Naive thymus-derived CD4-positive, alpha-beta T cell (primary cell): ENCODE results near the gene MVD. TPM values are rescaled to one million over a fixed set of nuclear protein-coding genes. Genes with fewer than 3 reads are reported as not detected.

Experiments
- ATAC-seq: fragments of 150-1000 bp; cut with Tn5 transposase; 2 replicates; pipeline ENCODE4 v1.10.0; 2021; ENCODE audit warnings: mild to moderate bottlenecking, moderate library complexity
- CTCF ChIA-PET: fragments of 350-600 bp; sonication (Branson Sonifier 250); formaldehyde crosslinking; loops from one replicate; lab custom pipeline; 2021; ENCODE audit warnings: antibody characterized with exemption; lab: Charles Lee
- POLR2A ChIA-PET: fragments of 350-600 bp; sonication (Branson Sonifier 250); formaldehyde crosslinking; loops from one replicate; lab custom pipeline; 2021; ENCODE audit warnings: antibody characterized with exemption, inconsistent platforms; lab: Charles Lee
- DNase-seq, 9 donors: peaks; one replicate each; pipeline versions ENCODE4 v3.0.0 to v3.0.0-alpha.2; 2020 to 2022; ENCODE audit warnings: mixed read lengths in 1 of 9
- H3K27ac ChIP-seq: one replicate; pipeline ENCODE4 v1.7.0; 2013; ENCODE audit warnings: mild to moderate bottlenecking, low read depth, low read length, moderate library complexity
- H3K27me3 ChIP-seq, 2 donors: one replicate each; pipeline ENCODE4 v1.7.0; 2013; ENCODE audit warnings: low read length in 2 of 2, mild to moderate bottlenecking in 2 of 2, moderate library complexity in 2 of 2; ENCODE audit not compliant: control insufficient read depth in 2 of 2, insufficient read depth in 2 of 2
- H3K36me3 ChIP-seq, 3 experiments: 1 replicate in 2 of 3; 2 replicates in 1 of 3; pipeline ENCODE4 v1.7.0; 2013; ENCODE audit warnings: low read length in 3 of 3, mild to moderate bottlenecking in 3 of 3, moderate library complexity in 1 of 3; ENCODE audit not compliant: insufficient read depth in 3 of 3, control insufficient read depth in 2 of 3
- H3K4me1 ChIP-seq, 2 donors: one replicate each; pipeline ENCODE4 v1.7.0; 2013; ENCODE audit warnings: low read length in 2 of 2, mild to moderate bottlenecking in 2 of 2, moderate library complexity in 1 of 2; ENCODE audit not compliant: control insufficient read depth in 2 of 2, insufficient read depth in 2 of 2
- H3K4me3 ChIP-seq: 2 replicates; pipeline ENCODE4 v1.7.0; 2013; ENCODE audit warnings: mild to moderate bottlenecking, low read length
- H3K9me3 ChIP-seq, 3 experiments: 1 replicate in 2 of 3; 2 replicates in 1 of 3; pipeline ENCODE4 v1.7.0; 2013; ENCODE audit warnings: low read length in 3 of 3; ENCODE audit not compliant: control insufficient read depth in 2 of 3
- H3K27ac Mint-ChIP-seq, 9 donors: one replicate each; pipeline ENCODE4 v1.8.0; 2020 to 2022; ENCODE audit warnings: mixed read lengths in 9 of 9, mild to moderate bottlenecking in 8 of 9, moderate library complexity in 5 of 9, inconsistent platforms in 2 of 9
- H3K27me3 Mint-ChIP-seq, 5 donors: one replicate each; pipeline ENCODE4 v1.8.0; 2021 to 2022; ENCODE audit warnings: mixed read lengths in 5 of 5, mild to moderate bottlenecking in 1 of 5
- H3K36me3 Mint-ChIP-seq, 5 donors: one replicate each; pipeline ENCODE4 v1.8.0; 2020 to 2022; ENCODE audit warnings: mixed read lengths in 5 of 5, mild to moderate bottlenecking in 3 of 5, inconsistent platforms in 1 of 5
- H3K4me1 Mint-ChIP-seq, 7 donors: one replicate each; pipeline ENCODE4 v1.8.0; 2020 to 2022; ENCODE audit warnings: mixed read lengths in 7 of 7, mild to moderate bottlenecking in 3 of 7, inconsistent platforms in 1 of 7
- H3K4me3 Mint-ChIP-seq, 10 donors: one replicate each; pipeline ENCODE4 v1.8.0; 2020 to 2022; ENCODE audit warnings: mild to moderate bottlenecking in 10 of 10, mixed read lengths in 10 of 10, moderate library complexity in 6 of 10, inconsistent platforms in 2 of 10
- H3K9me3 Mint-ChIP-seq, 11 donors: one replicate each; pipeline ENCODE4 v1.8.0; 2020 to 2022; ENCODE audit warnings: mixed read lengths in 11 of 11, mild to moderate bottlenecking in 4 of 11, inconsistent platforms in 1 of 11, moderate library complexity in 1 of 11
- intact Hi-C, 2 donors: fragments of 100-400 bp; cut with micrococcal nuclease; formaldehyde crosslinking; loops; one replicate each; pipeline ENCODE4 v1.15.1; 2023
- polyA plus RNA-seq, 2 donors: library from polyadenylated mRNA; unstranded; fragments of 300-500 nt; fragmentation: Illumina TruSeq; gene quantifications; one replicate each; pipeline ENCODE4 v1.2.3, GENCODE V29; 2021
- total RNA-seq, 6 experiments: library from RNA in 5 of 6; stranded (reverse) in 5 of 6; gene quantifications; 1 replicate in 5 of 6; 2 replicates in 1 of 6; pipeline ENCODE4 v1.2.3 and lab custom pipeline; 2021 to 2026

The MVD gene
- total and polyA plus RNA-seq, 7 experiments from 2014 or later, result 12.9 to 66.9 (median 41.1) TPM

DNA sequence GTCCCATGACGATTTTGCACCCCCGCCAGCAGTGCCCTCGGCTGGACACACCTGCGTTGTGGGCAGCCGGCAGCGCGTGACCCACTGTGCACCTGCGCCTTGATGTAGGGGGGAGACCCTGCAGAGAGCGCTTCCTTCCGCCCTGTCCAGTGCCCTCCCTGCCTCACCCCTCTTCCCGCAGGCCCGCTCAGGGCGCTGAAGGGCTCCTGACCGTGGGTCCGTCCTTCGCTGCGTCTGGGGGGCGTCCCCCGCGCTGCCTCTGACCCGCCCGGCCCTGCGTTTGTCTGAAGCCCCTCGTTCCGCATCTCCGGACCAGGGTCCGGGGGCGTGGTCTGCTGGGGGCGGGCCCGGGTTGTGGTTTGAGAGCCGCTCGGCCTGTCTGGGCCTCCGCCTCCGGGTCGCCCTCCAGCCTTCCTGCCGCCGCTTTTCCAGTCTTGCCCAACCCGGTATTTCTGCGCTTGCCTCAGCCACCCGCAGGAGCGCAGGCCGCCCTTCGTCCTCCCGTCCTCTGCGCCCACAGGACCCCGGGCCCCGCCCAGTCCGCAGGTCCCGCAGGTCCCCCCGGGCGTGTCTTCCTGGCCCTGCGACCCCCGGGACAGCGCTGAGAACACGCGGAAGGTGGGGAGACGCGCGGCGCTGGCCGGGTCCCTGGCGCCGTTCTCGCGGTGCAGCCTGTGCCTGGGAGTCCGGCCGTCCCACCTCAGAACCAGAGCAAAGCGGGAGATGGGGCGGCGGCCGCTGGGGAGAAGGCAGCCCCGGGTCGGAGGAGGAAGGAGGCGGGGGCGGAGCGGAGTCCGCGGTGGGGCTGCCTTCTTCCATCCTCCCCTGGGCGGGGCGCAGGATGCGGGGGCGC lies 28.5 kb downstream of the MVD start:
- peak; percentile 39 for ATAC-seq
- Histone ChIP-seq H3K4me3 (peak overlapping the region; percentile 52), H3K27me3 (peaks cover 0 to 6% of the 10 kb centered on the region in 2 donors), H3K36me3 (peaks cover 0 to 30% (median 0%) of the 10 kb centered on the region in 3 experiments), H3K9me3 (no peaks in the 10 kb centered on the region), H3K27ac (peak overlapping the region; percentile 58), H3K4me1 (peaks cover 17 to 28% of the 10 kb centered on the region in 2 donors)
- POLR2A ChIA-PET, result interaction anchor here (1.3 kb wide), 1 partner anchor 14 kb away, joined by 4 read pairs; no protein-coding TSS in a partner anchor
- CTCF ChIA-PET, result no interaction called here
- H3K36me3 Mint-ChIP-seq, result peaks cover 0 to 7% (median 0%) of the 10 kb centered on the region in 5 donors
- H3K4me1 Mint-ChIP-seq, result peaks cover 20 to 36% (median 26%) of the 10 kb centered on the region in 7 donors
- peak in 3 of 9 donors; percentile 32 to 74 (median 34) for DNase-seq
- peak overlapping the region in 9 of 10 donors; percentile 41 to 80 (median 64) for H3K4me3 Mint-ChIP-seq
- H3K27ac Mint-ChIP-seq, result peak overlapping the region in 2 of 9 donors; percentile 10 to 46
- no peaks in the 10 kb centered on the region for H3K9me3 Mint-ChIP-seq
- intact Hi-C loops, result loop anchor here (1.0 to 2.0 kb wide), 4 partner anchors 16 to 66 kb away; partner anchors contain the start of gene CYBA (in 1 of the 2)
- peaks cover 0 to 27% (median 8%) of the 10 kb centered on the region in 5 donors for H3K27me3 Mint-ChIP-seq

DNA sequence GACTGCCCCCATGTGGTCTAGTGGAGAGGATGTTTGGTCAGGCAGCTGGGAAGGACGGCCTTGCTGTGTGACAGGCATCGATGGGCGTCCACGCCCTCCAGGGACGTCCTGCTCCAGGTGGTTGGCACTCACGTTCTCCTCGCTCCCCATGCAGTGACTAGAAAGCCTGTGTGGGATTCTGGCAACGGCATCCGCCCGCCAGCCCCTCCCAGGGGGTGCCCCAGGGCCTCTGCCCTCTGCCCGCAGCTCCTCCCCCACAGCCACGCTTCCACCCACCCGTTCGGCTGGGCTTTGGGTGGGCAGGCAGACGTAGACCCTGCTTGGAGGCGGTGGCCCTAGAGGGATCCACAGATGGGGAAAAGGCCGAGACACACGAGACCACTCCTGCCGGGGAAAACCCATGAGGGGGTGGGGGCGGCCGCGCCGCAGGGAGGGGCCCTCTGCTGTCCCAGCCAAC lies 29.2 kb downstream of the MVD start:
- H3K9me3 Mint-ChIP-seq, result no peaks in the 10 kb centered on the region
- ChIA-PET CTCF (no interaction called here), POLR2A (interaction anchor here (1.3 kb wide), 1 partner anchor 14 kb away, joined by 4 read pairs; no protein-coding TSS in a partner anchor)
- peak overlapping the region; percentile 36 to 80 (median 63) for H3K4me3 Mint-ChIP-seq
- ATAC-seq, result peak; percentile 46
- peaks cover 0 to under 1% of the 10 kb centered on the region in 2 donors for H3K27me3 ChIP-seq
- intact Hi-C loops, result loop anchor here (1.0 to 2.0 kb wide), 4 partner anchors 17 to 67 kb away; partner anchors contain the start of gene CYBA (in 1 of the 2)
- no peaks in the 10 kb centered on the region for H3K9me3 ChIP-seq
- peaks cover 0 to 7% (median 0%) of the 10 kb centered on the region in 5 donors for H3K36me3 Mint-ChIP-seq
- peak overlapping the region; percentile 58 for H3K27ac ChIP-seq
- peaks cover 12 to 24% of the 10 kb centered on the region in 2 donors for H3K4me1 ChIP-seq
- H3K36me3 ChIP-seq, result peaks cover 0 to 32% (median 0%) of the 10 kb centered on the region in 3 experiments
- peak overlapping the region; percentile 52 for H3K4me3 ChIP-seq
- peaks cover 0 to 24% (median 8%) of the 10 kb centered on the region in 5 donors for H3K27me3 Mint-ChIP-seq
- peak in 2 of 9 donors; percentile 26 to 61 for DNase-seq
- peak overlapping the region in 2 of 9 donors; percentile 5 to 19 for H3K27ac Mint-ChIP-seq
- peaks cover 17 to 36% (median 24%) of the 10 kb centered on the region in 7 donors for H3K4me1 Mint-ChIP-seq

GRCh38 chr16:88632587-88632930 lies 30.3 kb downstream of the MVD start:
- ChIA-PET CTCF (no interaction called here), POLR2A (interaction anchor here (0.6 kb wide), 2 partner anchors 16 to 178 kb away, joined by 3 read pairs; no protein-coding TSS in a partner anchor)
- Mint-ChIP-seq H3K27me3 (peaks cover 0 to 12% (median 5%) of the 10 kb centered on the region in 5 donors), H3K4me3 (peak overlapping the region in 1 of 10 donors; percentile 30), H3K4me1 (peaks cover 6 to 24% (median 16%) of the 10 kb centered on the region in 7 donors), H3K27ac (peak overlapping the region in 2 of 9 donors; percentile 19 to 51), H3K9me3 (no peaks in the 10 kb centered on the region), H3K36me3 (peaks cover 0 to 10% (median 0%) of the 10 kb centered on the region in 5 donors)
- DNase-seq (no peak), ATAC-seq (no peak)
- no peaks in the 10 kb centered on the region for H3K9me3 ChIP-seq
- H3K27ac ChIP-seq, result no peak overlapping the region
- H3K27me3 ChIP-seq, result no peaks in the 10 kb centered on the region
- peaks cover under 1 to 16% of the 10 kb centered on the region in 2 donors for H3K4me1 ChIP-seq
- peaks cover 0 to 44% (median 5%) of the 10 kb centered on the region in 3 experiments for H3K36me3 ChIP-seq
- no peak overlapping the region for H3K4me3 ChIP-seq
- intact Hi-C loops, result no loop called here

DNA sequence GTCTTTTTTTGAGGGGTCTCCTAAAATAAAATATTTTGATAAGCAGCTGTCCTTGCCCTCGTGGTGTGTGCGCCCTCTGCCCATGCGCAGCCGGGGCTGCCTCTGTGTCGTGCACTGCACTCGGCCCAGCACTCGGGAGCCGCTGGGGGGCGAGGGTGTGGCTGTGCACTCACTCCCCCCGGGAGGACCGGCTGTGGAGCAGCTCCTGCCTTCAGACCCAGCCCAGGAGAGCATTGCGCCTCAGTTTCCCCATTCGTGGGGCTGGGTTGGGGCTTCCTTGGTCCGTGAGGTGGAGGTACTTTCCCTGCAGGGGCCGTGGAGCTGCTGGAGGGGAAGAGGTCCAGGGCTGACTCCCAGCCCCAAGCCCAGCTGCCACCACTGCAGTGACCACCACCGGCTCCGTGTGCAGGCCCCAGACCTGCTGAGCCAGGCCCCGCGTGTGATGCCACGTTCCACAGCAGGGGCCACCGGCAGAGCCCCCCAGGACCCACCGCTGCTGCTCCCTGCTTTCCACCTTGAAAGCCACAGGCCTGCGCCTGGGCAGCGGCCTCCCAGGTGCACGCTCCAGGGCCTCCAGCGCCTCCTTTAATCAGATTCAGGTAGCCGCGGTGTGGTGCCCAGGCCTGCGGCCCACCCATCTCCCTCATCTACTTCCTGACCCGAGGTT lies 30.8 kb downstream of the MVD start:
- peaks cover 0 to 7% (median 0%) of the 10 kb centered on the region in 5 donors for H3K27me3 Mint-ChIP-seq
- intact Hi-C loops, result no loop called here
- Histone ChIP-seq H3K4me3 (no peak overlapping the region), H3K27ac (no peak overlapping the region), H3K36me3 (peaks cover 0 to 49% (median 5%) of the 10 kb centered on the region in 3 experiments), H3K9me3 (no peaks in the 10 kb centered on the region), H3K4me1 (peaks cover 0 to 16% of the 10 kb centered on the region in 2 donors), H3K27me3 (no peaks in the 10 kb centered on the region)
- ATAC-seq (no peak), DNase-seq (no peak)
- H3K27ac Mint-ChIP-seq, result peak overlapping the region in 1 of 9 donors; percentile 51
- H3K4me3 Mint-ChIP-seq, result no peak overlapping the region
- H3K36me3 Mint-ChIP-seq, result peaks cover 0 to 12% (median 0%) of the 10 kb centered on the region in 5 donors
- peaks cover under 1 to 19% (median 11%) of the 10 kb centered on the region in 7 donors for H3K4me1 Mint-ChIP-seq
- no peaks in the 10 kb centered on the region for H3K9me3 Mint-ChIP-seq
- CTCF ChIA-PET, result no interaction called here
- POLR2A ChIA-PET, result interaction anchor here (0.6 kb wide), 1 partner anchor 178 kb away, joined by 3 read pairs; no protein-coding TSS in a partner anchor

- peaks cover 0 to 16% of the 10 kb centered on the region in 2 donors for H3K4me1 ChIP-seq
- peaks cover 0 to 54% (median 5%) of the 10 kb centered on the region in 3 experiments for H3K36me3 ChIP-seq
- H3K4me3 Mint-ChIP-seq, result no peak overlapping the region
- ChIA-PET CTCF (no interaction called here), POLR2A (no interaction called here)
- no peak overlapping the region for H3K4me3 ChIP-seq
- H3K4me1 Mint-ChIP-seq, result peaks cover 0 to 17% (median 8%) of the 10 kb centered on the region in 7 donors
- H3K9me3 ChIP-seq, result no peaks in the 10 kb centered on the region
- H3K9me3 Mint-ChIP-seq, result no peaks in the 10 kb centered on the region
- H3K36me3 Mint-ChIP-seq, result peaks cover 0 to 16% (median 0%) of the 10 kb centered on the region in 5 donors
- H3K27me3 ChIP-seq, result no peaks in the 10 kb centered on the region
- H3K27ac Mint-ChIP-seq, result peak overlapping the region in 1 of 9 donors; percentile 32
- H3K27ac ChIP-seq, result no peak overlapping the region
- no peak for ATAC-seq
- DNase-seq, result no peak
- intact Hi-C loops, result no loop called here
- peaks cover 0 to 5% (median 0%) of the 10 kb centered on the region in 5 donors for H3K27me3 Mint-ChIP-seq
These were observed 31.5 kb downstream of the MVD start for GRCh38 chr16:88631384-88631783.

GRCh38 chr16:88630941-88631340 lies 31.9 kb downstream of the MVD start:
- peaks cover 0 to 1% (median 0%) of the 10 kb centered on the region in 5 donors for H3K27me3 Mint-ChIP-seq
- ChIA-PET CTCF (no interaction called here), POLR2A (no interaction called here)
- H3K4me1 Mint-ChIP-seq, result peaks cover 0 to 14% (median 7%) of the 10 kb centered on the region in 7 donors
- no peaks in the 10 kb centered on the region for H3K9me3 Mint-ChIP-seq
- Histone ChIP-seq H3K36me3 (peaks cover 0 to 54% (median 5%) of the 10 kb centered on the region in 3 experiments), H3K4me3 (no peak overlapping the region), H3K27ac (no peak overlapping the region), H3K9me3 (no peaks in the 10 kb centered on the region), H3K4me1 (peaks cover 0 to 16% of the 10 kb centered on the region in 2 donors), H3K27me3 (no peaks in the 10 kb centered on the region)
- intact Hi-C loops, result no loop called here
- DNase-seq, result no peak
- ATAC-seq, result no peak
- no peak overlapping the region for H3K4me3 Mint-ChIP-seq
- peaks cover 0 to 16% (median 0%) of the 10 kb centered on the region in 5 donors for H3K36me3 Mint-ChIP-seq
- no peak overlapping the region for H3K27ac Mint-ChIP-seq
